ENCODE data around the gene TOM1L1.

The TOM1L1 gene

GRCh38 chr17:54950116-54950515, 49.5 kb downstream of the TOM1L1 start:
- no peak for DNase-seq

- DNase-seq: no peak
These were observed 50.6 kb downstream of the TOM1L1 start for GRCh38 chr17:54951286-54951685.

DNA sequence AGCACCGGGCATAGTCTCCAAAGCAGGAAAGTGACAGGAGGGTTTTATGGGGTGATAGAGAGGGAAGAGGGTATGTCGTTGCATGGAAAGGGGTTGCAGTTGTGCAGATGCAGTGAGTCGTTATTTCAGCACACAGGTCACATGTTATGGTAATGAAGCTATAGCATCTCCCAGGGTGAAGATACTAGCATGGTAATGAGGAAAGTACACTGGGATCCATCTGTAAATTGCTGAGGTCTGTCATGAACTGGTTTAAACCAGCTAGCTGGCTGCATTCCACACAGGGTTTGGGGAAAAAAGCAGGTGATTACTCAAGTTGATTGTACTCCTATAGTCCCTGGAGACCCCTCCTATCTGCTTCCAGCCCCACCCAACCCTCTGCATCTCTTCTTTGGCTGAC, 56.1 kb downstream of the TOM1L1 start:
- no peak for DNase-seq

GRCh38 chr17:54967621-54968261, 67.1 kb downstream of the TOM1L1 start:
- no peak for DNase-seq

- peak; percentile 95 for DNase-seq
These were observed 67.8 kb downstream of the TOM1L1 start, which contains the start of the genes COX11 and STXBP4 for GRCh38 chr17:54968262-54968987. Gene COX11 (minus strand): TSS chr17:54968654. CDS start chr17:54968646, 8 bp downstream. Gene STXBP4 (plus strand): TSS chr17:54968765. CDS start chr17:54986220, 17,455 bp downstream.

DNA sequence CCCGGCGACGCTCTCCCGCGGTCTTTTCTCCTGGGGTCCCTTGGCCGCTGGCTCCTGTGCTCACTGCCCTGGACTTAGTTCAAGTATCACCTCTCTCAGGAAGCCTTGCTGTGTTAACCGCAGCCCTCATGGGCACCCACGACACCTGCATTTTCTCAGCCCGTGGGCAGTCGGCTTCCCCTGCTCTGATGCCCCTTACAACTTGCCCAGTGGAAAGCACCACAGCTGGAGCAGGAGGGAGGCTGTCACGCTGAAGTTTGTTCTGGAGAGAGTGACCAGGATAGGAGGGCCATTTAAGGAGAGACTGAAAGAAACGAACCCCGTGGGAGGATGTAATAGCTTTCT, 68.3 kb downstream of the TOM1L1 start:
- DNase-seq: no peak

DNA sequence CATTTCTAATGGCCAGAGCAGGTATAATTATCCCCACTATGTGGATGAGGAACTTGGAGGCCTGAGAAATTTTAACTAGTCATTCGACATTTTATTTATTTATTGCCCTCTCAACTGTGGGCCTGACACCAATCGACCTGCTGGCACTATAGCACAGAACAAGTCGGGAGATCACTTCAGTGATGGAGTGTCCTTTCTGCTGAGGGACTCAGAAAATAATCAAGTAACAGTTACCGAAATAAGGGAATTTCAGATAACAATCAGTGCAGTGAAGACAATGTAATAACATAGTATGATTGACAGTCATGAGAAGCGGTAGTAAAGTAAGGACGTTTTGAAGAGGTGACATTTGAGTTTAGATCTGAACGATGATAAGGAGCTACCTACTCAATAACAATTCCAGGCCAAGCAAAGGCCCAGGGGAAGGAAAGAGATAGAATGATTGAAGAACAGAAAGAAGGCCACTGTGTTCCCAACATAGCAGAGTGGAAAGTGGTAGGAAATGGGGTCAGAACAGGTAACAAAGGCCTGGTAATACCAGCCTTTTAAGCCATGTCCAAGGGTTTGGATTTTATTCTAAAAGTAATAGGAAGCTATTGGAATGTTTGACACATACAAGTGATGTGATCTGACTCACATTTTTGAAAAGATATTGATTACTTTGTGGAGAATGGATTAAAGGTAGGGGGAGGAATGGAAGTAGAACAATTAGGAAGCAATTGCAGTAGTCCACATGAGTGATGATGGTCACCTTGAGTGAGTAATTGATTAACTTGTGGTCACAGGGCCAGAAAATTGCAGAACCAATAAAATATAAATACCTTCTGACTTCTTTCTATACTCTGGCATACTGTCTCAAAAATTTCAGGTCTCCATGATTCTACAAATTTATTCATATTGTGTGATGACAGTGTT, 69.3 kb downstream of the TOM1L1 start:
- no peak for DNase-seq

DNA sequence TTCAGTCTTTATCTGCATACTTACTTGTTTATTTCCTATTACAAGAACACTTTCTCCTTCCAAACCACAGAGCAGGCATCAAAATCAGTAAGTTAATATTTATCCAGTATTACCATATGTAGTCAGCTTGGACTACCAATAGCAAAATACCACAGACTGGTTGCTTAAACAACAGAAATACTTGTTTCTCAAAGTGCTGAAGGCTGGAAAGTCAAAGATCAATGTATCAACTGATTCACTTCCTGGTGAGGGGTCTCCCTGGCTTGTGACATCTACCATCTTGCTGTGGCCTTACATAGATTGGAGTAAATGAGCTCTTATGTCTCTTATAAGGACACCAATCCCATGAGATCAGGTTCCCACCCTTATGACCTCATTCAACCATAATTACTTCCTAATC, 70.5 kb downstream of the TOM1L1 start:
- no peak for DNase-seq

DNA sequence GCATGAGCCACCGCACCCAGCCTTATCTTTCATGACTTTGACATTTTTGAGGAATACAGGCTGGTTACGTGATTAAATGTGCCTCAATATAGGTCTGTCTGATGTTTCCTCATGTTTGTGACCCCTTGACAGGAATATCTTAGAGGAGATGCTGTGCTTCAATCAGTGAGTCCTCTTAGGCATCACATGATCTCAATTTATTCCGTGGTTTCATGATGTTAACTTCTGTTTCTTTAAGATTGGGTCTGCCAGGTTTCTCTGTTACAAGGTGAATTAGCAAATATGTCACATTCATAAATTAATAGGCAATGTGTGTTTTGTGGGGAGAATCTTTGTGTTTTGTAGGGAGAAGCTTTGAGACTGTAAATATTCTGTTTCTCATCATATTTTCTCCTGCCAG, 71.2 kb downstream of the TOM1L1 start:
- DNase-seq: no peak

DNA sequence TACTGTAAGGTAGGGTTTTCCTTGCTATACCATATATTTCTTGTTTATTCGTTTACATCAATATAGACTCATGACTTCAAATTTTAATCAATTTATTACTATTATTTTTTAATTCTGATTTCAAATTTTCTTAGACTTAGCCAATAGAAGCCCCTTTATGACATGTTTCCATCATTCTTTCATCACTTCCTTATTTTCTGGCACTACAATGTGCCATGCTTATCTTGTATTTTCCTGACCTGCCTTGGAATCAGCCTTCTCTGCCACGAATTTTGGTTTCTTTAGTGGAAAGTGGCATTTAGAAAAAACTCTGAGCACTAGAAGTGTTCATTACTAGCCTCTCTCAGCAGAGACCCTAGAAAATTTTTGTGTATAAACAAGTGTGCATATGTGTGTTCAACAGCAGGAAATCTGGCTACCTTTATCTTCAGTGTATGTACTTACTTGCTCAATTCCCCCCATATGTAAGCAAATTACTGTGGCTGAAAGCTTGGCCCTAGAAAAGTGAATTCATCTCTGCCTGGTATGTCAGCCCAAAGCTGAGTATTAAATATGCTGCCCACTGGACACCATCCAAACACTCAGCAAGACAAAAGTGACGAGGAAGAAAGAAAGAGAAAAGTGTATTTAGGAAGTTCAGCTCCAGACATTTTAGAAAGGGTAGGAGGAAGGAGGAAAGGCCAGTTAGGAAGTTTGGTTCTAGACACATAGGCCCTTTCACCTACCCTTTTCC, 71.9 kb downstream of the TOM1L1 start:
- DNase-seq: no peak

- no peak for DNase-seq
These were observed 74.1 kb downstream of the TOM1L1 start for GRCh38 chr17:54974759-54975158.

DNA sequence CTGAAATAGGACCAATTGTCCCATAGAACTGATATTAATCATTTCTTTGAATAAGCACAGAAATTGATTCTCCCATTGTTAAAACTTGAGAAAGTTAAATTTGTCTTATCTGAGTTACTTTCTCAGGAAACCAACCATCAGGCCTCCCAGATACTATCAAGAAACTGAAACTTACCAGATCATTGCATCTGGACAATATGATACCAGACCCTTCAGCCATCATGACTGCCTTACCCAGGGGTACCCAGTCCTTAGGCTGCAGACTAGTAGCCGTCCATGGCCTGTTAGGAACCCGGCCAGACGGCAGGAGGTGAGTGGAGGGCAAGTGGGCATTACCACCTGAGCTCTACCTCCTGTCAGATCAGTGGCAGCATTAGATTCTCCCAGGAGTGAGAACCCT, 75.7 kb downstream of the TOM1L1 start:
- no peak for DNase-seq

DNA sequence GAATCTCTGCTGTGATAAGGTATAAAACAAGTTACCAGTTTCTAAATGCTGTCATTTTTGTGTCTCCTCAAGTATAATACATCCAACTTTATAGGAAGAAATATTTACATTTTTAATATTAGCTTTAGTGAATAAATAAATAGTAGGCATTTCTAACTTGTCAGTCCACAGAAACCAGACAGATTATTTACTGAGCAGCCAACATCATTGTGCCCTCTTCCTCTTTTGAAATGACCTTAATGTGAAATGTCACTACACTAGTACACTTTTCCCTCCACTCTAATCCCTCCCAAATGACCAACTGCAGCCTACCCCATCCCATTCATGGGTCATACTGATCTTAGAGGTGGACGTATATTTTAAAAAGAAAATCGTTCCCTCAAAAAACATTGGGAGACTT, 77.1 kb downstream of the TOM1L1 start:
- DNase-seq: no peak

DNA sequence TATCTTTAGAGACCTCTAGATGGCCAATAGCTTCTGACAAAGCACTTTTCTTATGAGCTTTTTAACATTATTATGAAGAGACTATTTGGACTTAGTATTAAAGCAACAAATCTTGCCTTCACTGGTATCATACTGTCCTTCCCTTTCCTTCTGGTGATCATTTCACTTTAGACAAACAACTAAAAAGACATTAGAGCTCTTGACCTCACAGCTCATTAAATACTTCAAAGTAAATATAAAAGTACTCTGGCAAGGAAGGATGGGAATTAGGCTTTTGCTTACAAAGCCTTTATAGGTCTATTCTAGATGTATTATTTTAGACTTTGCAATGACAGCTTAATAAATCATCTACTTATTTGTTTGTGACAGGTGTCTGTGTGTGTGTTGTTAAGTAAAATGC, 79.0 kb downstream of the TOM1L1 start:
- no peak for DNase-seq

GRCh38 chr17:54980375-54980774, 79.7 kb downstream of the TOM1L1 start:
- no peak for DNase-seq

DNA sequence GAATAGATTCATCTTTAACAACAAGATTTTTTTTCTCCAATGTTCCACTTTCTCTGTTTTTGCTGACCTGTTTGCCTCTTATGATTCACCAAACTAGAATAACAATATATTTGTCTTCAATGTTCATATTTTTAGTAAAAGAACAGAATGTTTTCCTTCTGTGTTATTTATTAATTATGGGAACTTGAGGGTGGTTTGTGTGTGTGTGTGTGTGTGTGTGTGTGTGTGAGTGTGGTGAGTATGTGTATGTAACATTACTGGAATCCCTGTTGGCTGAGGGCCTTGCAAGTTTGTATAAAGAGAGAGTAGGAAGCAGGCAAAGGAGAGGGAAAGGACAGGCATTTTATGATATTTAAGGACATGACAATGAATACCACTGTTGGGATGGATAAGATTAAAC, 81.7 kb downstream of the TOM1L1 start:
- DNase-seq: no peak

GRCh38 chr17:54983260-54983659, 82.6 kb downstream of the TOM1L1 start:
- DNase-seq: no peak

GRCh38 chr17:54985476-54985875, 84.8 kb downstream of the TOM1L1 start:
- DNase-seq: no peak

DNA sequence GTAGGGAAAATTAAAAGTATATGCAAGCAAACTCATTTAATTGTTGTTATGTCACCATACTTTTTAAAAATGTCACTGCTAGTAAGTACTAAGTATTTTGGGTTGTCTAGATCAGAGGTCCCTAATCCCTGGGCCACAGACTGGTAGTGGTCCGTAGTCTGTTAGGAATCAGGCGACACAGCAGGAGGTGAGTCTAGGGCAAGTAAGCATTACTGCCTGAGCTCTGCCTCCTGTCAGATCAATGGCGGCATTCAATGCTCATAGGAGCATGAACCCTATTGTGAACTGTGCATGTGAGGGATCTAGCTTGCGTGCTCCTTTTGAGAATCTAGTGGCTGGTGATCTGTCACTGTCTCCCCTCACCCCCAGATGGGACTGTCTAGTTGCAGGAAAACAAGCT, 89.5 kb downstream of the TOM1L1 start:
- no peak for DNase-seq

DNA sequence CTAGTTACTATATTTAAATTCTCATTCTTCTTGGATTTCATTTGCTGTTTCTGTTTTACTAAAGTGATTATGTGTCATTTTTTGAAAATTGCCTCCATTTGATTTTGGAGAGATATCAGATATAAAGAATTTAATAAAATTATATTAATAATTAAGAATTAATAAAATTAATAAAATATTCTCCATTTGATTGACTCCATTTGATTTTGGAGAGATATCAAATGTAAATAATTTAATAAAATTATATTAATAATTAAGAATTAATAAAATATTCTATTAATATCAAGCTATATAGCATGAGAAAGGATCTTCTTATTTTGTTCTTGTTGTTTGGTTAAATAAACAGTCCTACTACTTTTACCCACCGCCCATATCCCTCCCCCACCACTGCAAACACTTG, 90.9 kb downstream of the TOM1L1 start:
- DNase-seq: no peak

DNA sequence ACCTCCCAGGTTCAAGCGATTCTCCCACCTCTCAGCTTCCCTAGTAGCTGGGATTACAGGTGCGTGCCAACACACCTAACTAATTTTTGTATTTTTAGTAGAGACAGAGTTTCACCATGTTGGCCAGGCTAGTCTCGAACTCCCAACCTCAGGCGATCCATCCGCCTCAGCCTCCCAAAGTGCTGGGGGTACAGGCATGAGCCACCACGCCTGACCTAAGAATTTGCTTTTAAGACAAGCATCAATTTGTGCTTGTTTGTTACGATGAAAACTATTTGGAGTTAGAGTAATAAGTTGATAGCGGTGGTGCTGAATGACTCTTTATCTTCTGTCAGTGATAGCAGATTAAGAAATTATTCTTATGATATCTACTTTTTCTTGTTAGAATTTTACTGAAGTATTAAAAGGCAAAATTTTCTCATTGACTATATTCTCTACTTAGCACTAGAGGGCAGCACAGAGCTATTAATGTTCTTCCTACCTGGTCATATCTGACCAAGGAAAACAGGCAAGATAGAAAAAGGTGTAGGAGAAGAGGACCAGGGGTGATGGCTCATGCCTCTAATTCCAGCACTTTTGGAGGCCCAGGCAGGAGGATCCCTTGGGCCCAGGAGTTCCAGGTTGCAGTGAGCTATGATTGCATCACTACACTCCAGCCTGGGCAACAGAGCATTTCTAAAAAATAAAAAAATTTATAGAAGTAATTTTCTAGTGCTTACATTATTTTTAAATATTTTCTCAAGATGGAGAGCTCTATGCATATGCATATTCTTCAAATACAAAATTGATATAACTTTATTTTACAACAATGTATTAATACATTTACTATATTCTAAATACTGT, 92.4 kb downstream of the TOM1L1 start:
- DNase-seq: peak; percentile 81

GRCh38 chr17:54996441-54996840, 95.8 kb downstream of the TOM1L1 start:
- DNase-seq: no peak
